Activated T-helper 2 cell treated with anti-CD3 and anti-CD28 coated beads, Interferon-gamma antibody, Interleukin-2, Interleukin-4, amounts not matched to agents 10 μg/mL and 5 μg/mL and 100 μg/mL, durations not matched to agents 14 hours and 24 hours and 36 hours (primary cell): ENCODE measurements around the gene ROR1. TPM values are rescaled to one million over a fixed set of nuclear protein-coding genes. Genes with fewer than 3 reads are reported as not detected.

ENCODE experiments used
- DNase-seq: peaks from one replicate; pipeline ENCODE4 v3.0.0; 2021; ENCODE audit warnings: low spot score
- H3K27ac Mint-ChIP-seq: one replicate; pipeline ENCODE4 v1.8.0; 2021; ENCODE audit warnings: mixed read lengths
- H3K27me3 Mint-ChIP-seq: one replicate; pipeline ENCODE4 v1.8.0; 2021; ENCODE audit warnings: low read depth, mixed read lengths
- H3K36me3 Mint-ChIP-seq: one replicate; pipeline ENCODE4 v1.8.0; 2021; ENCODE audit warnings: low read depth, mixed read lengths
- H3K4me1 Mint-ChIP-seq: one replicate; pipeline ENCODE4 v1.8.0; 2021; ENCODE audit warnings: low read depth, mixed read lengths
- H3K4me3 Mint-ChIP-seq: one replicate; pipeline ENCODE4 v1.8.0; 2021; ENCODE audit warnings: low read depth, mild to moderate bottlenecking, moderate library complexity, mixed read lengths
- H3K9me3 Mint-ChIP-seq: one replicate; pipeline ENCODE4 v1.8.0; 2021; ENCODE audit warnings: mixed read lengths
- intact Hi-C: fragments of 100-400 bp; cut with micrococcal nuclease; formaldehyde crosslinking; loops from one replicate; pipeline ENCODE4 v1.15.1; 2023
- total RNA-seq: library from RNA; stranded (reverse); gene quantifications from 2 replicates; pipeline ENCODE4 v1.2.3, GENCODE V29; 2022

ROR1 gene
- total RNA-seq, 1 donor from 2014 or later = 0.09 TPM

GRCh38 chr1:64136752-64137411 lies 363.1 kb downstream of the ROR1 start:
- H3K27ac Mint-ChIP-seq = no peak overlapping the region
- H3K36me3 Mint-ChIP-seq = no peaks in the 10 kb centered on the region
- DNase-seq = peak; percentile 47
- intact Hi-C loops = loop anchor here (1.0 to 5.0 kb wide), 3 partner anchors 109 to 521 kb away; no protein-coding TSS in a partner anchor
- H3K27me3 Mint-ChIP-seq = peaks cover 9% of the 10 kb centered on the region
- no peak overlapping the region for H3K4me3 Mint-ChIP-seq
- peaks cover 1% of the 10 kb centered on the region for H3K4me1 Mint-ChIP-seq
- no peaks in the 10 kb centered on the region for H3K9me3 Mint-ChIP-seq

- no peak overlapping the region for H3K4me3 Mint-ChIP-seq
- intact Hi-C loops = loop anchor here (1.0 to 5.0 kb wide), 3 partner anchors 109 to 521 kb away; no protein-coding TSS in a partner anchor
- H3K4me1 Mint-ChIP-seq = peaks cover 1% of the 10 kb centered on the region
- no peaks in the 10 kb centered on the region for H3K36me3 Mint-ChIP-seq
- no peaks in the 10 kb centered on the region for H3K9me3 Mint-ChIP-seq
- H3K27me3 Mint-ChIP-seq = peaks cover 9% of the 10 kb centered on the region
- H3K27ac Mint-ChIP-seq = no peak overlapping the region
- no peak for DNase-seq
These were observed 363.6 kb downstream of the ROR1 start for GRCh38 chr1:64137412-64137803.

GRCh38 chr1:64139877-64140276 lies 366.1 kb downstream of the ROR1 start:
- H3K4me3 Mint-ChIP-seq = no peak overlapping the region
- intact Hi-C loops = loop anchor here (5.0 kb wide), 1 partner anchor 448 kb away; no protein-coding TSS in a partner anchor
- H3K4me1 Mint-ChIP-seq = no peaks in the 10 kb centered on the region
- DNase-seq = no peak
- H3K27me3 Mint-ChIP-seq = peaks cover 6% of the 10 kb centered on the region
- H3K27ac Mint-ChIP-seq = no peak overlapping the region
- no peaks in the 10 kb centered on the region for H3K9me3 Mint-ChIP-seq
- H3K36me3 Mint-ChIP-seq = no peaks in the 10 kb centered on the region

- H3K4me3 Mint-ChIP-seq = no peak overlapping the region
- no peaks in the 10 kb centered on the region for H3K4me1 Mint-ChIP-seq
- H3K27me3 Mint-ChIP-seq = peaks cover 6% of the 10 kb centered on the region
- no peak overlapping the region for H3K27ac Mint-ChIP-seq
- no peak for DNase-seq
- H3K9me3 Mint-ChIP-seq = no peaks in the 10 kb centered on the region
- H3K36me3 Mint-ChIP-seq = no peaks in the 10 kb centered on the region
- intact Hi-C loops = no loop called here
These were observed 366.8 kb downstream of the ROR1 start for GRCh38 chr1:64140596-64140995.

- Mint-ChIP-seq H3K4me3 (no peak overlapping the region), H3K4me1 (peaks cover 12% of the 10 kb centered on the region), H3K27me3 (peaks cover 3% of the 10 kb centered on the region), H3K9me3 (no peaks in the 10 kb centered on the region), H3K27ac (no peak overlapping the region), H3K36me3 (no peaks in the 10 kb centered on the region)
- intact Hi-C loops = no loop called here
- DNase-seq = no peak
These were observed 373.4 kb downstream of the ROR1 start for GRCh38 chr1:64147045-64147724.

GRCh38 chr1:64147759-64148158 lies 373.9 kb downstream of the ROR1 start:
- Mint-ChIP-seq H3K4me3 (no peak overlapping the region), H3K27me3 (peaks cover 3% of the 10 kb centered on the region), H3K9me3 (no peaks in the 10 kb centered on the region), H3K27ac (no peak overlapping the region), H3K4me1 (peaks cover 12% of the 10 kb centered on the region), H3K36me3 (no peaks in the 10 kb centered on the region)
- intact Hi-C loops = no loop called here
- DNase-seq = no peak

- intact Hi-C loops = loop anchor here (2.0 kb wide), 1 partner anchor 23 kb away; no protein-coding TSS in a partner anchor
- Mint-ChIP-seq H3K27ac (no peak overlapping the region), H3K36me3 (no peaks in the 10 kb centered on the region), H3K27me3 (no peaks in the 10 kb centered on the region), H3K4me3 (no peak overlapping the region), H3K4me1 (peaks cover 12% of the 10 kb centered on the region), H3K9me3 (no peaks in the 10 kb centered on the region)
- DNase-seq = no peak
These were observed 376.4 kb downstream of the ROR1 start for GRCh38 chr1:64150266-64150665.

GRCh38 chr1:64150729-64151230 lies 377.0 kb downstream of the ROR1 start:
- Mint-ChIP-seq H3K27ac (no peak overlapping the region), H3K4me3 (no peak overlapping the region), H3K9me3 (no peaks in the 10 kb centered on the region)

GRCh38 chr1:64155278-64155677 lies 381.5 kb downstream of the ROR1 start:
- H3K9me3 Mint-ChIP-seq = no peaks in the 10 kb centered on the region
- intact Hi-C loops = no loop called here
- H3K4me3 Mint-ChIP-seq = no peak overlapping the region
- peaks cover 9% of the 10 kb centered on the region for H3K4me1 Mint-ChIP-seq
- DNase-seq = no peak
- no peak overlapping the region for H3K27ac Mint-ChIP-seq
- peaks cover 4% of the 10 kb centered on the region for H3K27me3 Mint-ChIP-seq
- H3K36me3 Mint-ChIP-seq = no peaks in the 10 kb centered on the region

More at GRCh38 chr1:64150729-64151230, 377.0 kb downstream of the ROR1 start:
- Mint-ChIP-seq H3K36me3 (no peaks in the 10 kb centered on the region), H3K27me3 (no peaks in the 10 kb centered on the region), H3K4me1 (peaks cover 12% of the 10 kb centered on the region)
- intact Hi-C loops = loop anchor here (2.0 kb wide), 1 partner anchor 22 kb away; no protein-coding TSS in a partner anchor
- DNase-seq = no peak

GRCh38 chr1:64161357-64161941 lies 387.6 kb downstream of the ROR1 start:
- Mint-ChIP-seq H3K36me3 (no peaks in the 10 kb centered on the region), H3K4me3 (no peak overlapping the region), H3K4me1 (no peaks in the 10 kb centered on the region), H3K9me3 (no peaks in the 10 kb centered on the region), H3K27me3 (peaks cover 31% of the 10 kb centered on the region), H3K27ac (no peak overlapping the region)
- intact Hi-C loops = no loop called here
- no peak for DNase-seq

- intact Hi-C loops = no loop called here
- peaks cover 32% of the 10 kb centered on the region for H3K27me3 Mint-ChIP-seq
- H3K9me3 Mint-ChIP-seq = no peaks in the 10 kb centered on the region
- H3K36me3 Mint-ChIP-seq = no peaks in the 10 kb centered on the region
- no peaks in the 10 kb centered on the region for H3K4me1 Mint-ChIP-seq
- no peak for DNase-seq
- H3K4me3 Mint-ChIP-seq = no peak overlapping the region
- H3K27ac Mint-ChIP-seq = no peak overlapping the region
These were observed 388.3 kb downstream of the ROR1 start for GRCh38 chr1:64162151-64162550.

- Mint-ChIP-seq H3K9me3 (no peaks in the 10 kb centered on the region), H3K36me3 (no peaks in the 10 kb centered on the region), H3K4me3 (no peak overlapping the region), H3K27ac (no peak overlapping the region), H3K4me1 (no peaks in the 10 kb centered on the region), H3K27me3 (peaks cover 37% of the 10 kb centered on the region)
- intact Hi-C loops = no loop called here
- no peak for DNase-seq
These were observed 389.0 kb downstream of the ROR1 start for GRCh38 chr1:64162804-64163203.

GRCh38 chr1:64163431-64163830 lies 389.6 kb downstream of the ROR1 start:
- intact Hi-C loops = no loop called here
- DNase-seq = no peak
- Mint-ChIP-seq H3K4me3 (no peak overlapping the region), H3K9me3 (no peaks in the 10 kb centered on the region), H3K27ac (no peak overlapping the region), H3K4me1 (no peaks in the 10 kb centered on the region), H3K36me3 (no peaks in the 10 kb centered on the region), H3K27me3 (peaks cover 44% of the 10 kb centered on the region)
